Measurements from ENCODE around the gene CEND1.

DNA sequence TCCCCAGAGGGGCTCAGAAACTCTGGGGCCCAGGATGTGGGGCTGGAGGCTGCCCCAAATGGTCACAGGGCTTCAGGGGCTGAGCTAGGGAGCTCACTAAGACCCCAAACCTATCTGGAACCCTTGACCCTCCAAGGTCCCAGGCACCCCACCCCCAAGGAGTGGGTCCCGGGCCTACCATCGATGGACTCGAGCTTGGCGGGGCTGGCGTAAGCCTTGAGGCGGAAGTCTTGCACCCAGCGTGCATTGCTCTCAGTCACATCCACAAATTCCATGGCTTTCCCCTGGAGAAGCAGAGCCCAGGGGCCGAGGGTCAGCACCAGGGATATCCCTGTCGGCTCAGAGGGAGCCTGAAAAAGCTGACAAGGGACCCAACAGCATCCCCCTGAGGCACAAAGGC is 16.1 kb downstream of the CEND1 start:
- TF ChIP-seq, protein P1, sequence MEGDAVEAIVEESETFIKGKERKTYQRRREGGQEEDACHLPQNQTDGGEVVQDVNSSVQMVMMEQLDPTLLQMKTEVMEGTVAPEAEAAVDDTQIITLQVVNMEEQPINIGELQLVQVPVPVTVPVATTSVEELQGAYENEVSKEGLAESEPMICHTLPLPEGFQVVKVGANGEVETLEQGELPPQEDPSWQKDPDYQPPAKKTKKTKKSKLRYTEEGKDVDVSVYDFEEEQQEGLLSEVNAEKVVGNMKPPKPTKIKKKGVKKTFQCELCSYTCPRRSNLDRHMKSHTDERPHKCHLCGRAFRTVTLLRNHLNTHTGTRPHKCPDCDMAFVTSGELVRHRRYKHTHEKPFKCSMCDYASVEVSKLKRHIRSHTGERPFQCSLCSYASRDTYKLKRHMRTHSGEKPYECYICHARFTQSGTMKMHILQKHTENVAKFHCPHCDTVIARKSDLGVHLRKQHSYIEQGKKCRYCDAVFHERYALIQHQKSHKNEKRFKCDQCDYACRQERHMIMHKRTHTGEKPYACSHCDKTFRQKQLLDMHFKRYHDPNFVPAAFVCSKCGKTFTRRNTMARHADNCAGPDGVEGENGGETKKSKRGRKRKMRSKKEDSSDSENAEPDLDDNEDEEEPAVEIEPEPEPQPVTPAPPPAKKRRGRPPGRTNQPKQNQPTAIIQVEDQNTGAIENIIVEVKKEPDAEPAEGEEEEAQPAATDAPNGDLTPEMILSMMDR (conservative IDR thresholded peaks at IDR 0.05 in 1 of 2, IDR thresholded peaks at IDR 0.05 in 1 of 2; ENCODE audit: low read depth in 1 of 2, low read length in 2 of 2): no peak
- TF ChIP-seq EZH2 (IDR thresholded peaks at IDR 0.05; ENCODE audit: low read length, missing control alignments): no peak
